ENCODE results near the gene ABCA7.

Gene ABCA7

GRCh38 chr19:1104311-1105007, 64.6 kb downstream of the ABCA7 start:
- H4K20me1 ChIP-seq (ENCODE audit: insufficient read depth), result no peaks in the 10 kb centered on the region
- H3K4me1 ChIP-seq (ENCODE audit: low read depth, poor library complexity, severe bottlenecking), result peaks cover 26% of the 10 kb centered on the region
- no peak for TF ChIP-seq CTCF (conservative IDR thresholded peaks at IDR 0.05; ENCODE audit: low read depth, low read length)
- no peaks in the 10 kb centered on the region for H3K27me3 ChIP-seq (ENCODE audit: insufficient read depth, low read depth)
- peak overlapping the region; percentile 60 for H3K4me2 ChIP-seq
- H3K27ac ChIP-seq, result peak overlapping the region; percentile 85
- H2AFZ ChIP-seq (ENCODE audit: low read depth), result peak overlapping the region; percentile 44; the same call in 1 of the 2 replicates
- no peaks in the 10 kb centered on the region for H3K79me2 ChIP-seq (ENCODE audit: insufficient read depth, low read depth)
- H3K36me3 ChIP-seq (ENCODE audit: insufficient read depth), result no peaks in the 10 kb centered on the region
- H3K9ac ChIP-seq, result peak overlapping the region; percentile 69
- H3K4me3 ChIP-seq (IDR thresholded peaks at IDR 0.05; ENCODE audit: insufficient read depth, low read depth, low read length), result no peak overlapping the region

GRCh38 chr19:1105008-1105872, 65.3 kb downstream of the ABCA7 start:
- no peak overlapping the region for H3K27ac ChIP-seq
- H3K4me2 ChIP-seq, result peak overlapping the region; percentile 60
- peaks cover 25% of the 10 kb centered on the region for H3K4me1 ChIP-seq (ENCODE audit: low read depth, poor library complexity, severe bottlenecking)
- H3K79me2 ChIP-seq (ENCODE audit: insufficient read depth, low read depth), result no peaks in the 10 kb centered on the region
- no peaks in the 10 kb centered on the region for H3K36me3 ChIP-seq (ENCODE audit: insufficient read depth)
- H3K9ac ChIP-seq, result no peak overlapping the region
- H3K27me3 ChIP-seq (ENCODE audit: insufficient read depth, low read depth), result no peaks in the 10 kb centered on the region
- H4K20me1 ChIP-seq (ENCODE audit: insufficient read depth), result no peaks in the 10 kb centered on the region
- TF ChIP-seq CTCF (conservative IDR thresholded peaks at IDR 0.05; ENCODE audit: low read depth, low read length), result no peak
- H3K4me3 ChIP-seq (IDR thresholded peaks at IDR 0.05; ENCODE audit: insufficient read depth, low read depth, low read length), result no peak overlapping the region
- no peak overlapping the region for H2AFZ ChIP-seq (ENCODE audit: low read depth)

GRCh38 chr19:1105873-1106840, 66.2 kb downstream of the ABCA7 start:
- Histone ChIP-seq H3K27ac (no peak overlapping the region), H3K4me1 (ENCODE audit: low read depth, poor library complexity, severe bottlenecking) (peaks cover 23% of the 10 kb centered on the region), H4K20me1 (ENCODE audit: insufficient read depth) (no peaks in the 10 kb centered on the region), H3K36me3 (ENCODE audit: insufficient read depth) (no peaks in the 10 kb centered on the region), H3K4me3 (IDR thresholded peaks at IDR 0.05; ENCODE audit: insufficient read depth, low read depth, low read length) (no peak overlapping the region), H3K79me2 (ENCODE audit: insufficient read depth, low read depth) (no peaks in the 10 kb centered on the region), H2AFZ (ENCODE audit: low read depth) (no peak overlapping the region), H3K27me3 (ENCODE audit: insufficient read depth, low read depth) (no peaks in the 10 kb centered on the region), H3K4me2 (no peak overlapping the region), H3K9ac (no peak overlapping the region)
- TF ChIP-seq CTCF (conservative IDR thresholded peaks at IDR 0.05; ENCODE audit: low read depth, low read length), result no peak

Measured in KMS-11 (cell line).